ENCODE data around the gene HSPA4. TPM values are rescaled to one million over a fixed set of nuclear protein-coding genes. Genes with fewer than 3 reads are reported as not detected.

The HSPA4 gene
- polyA plus RNA-seq, 1 donor from 2014 or later, result 75.9 TPM

DNA sequence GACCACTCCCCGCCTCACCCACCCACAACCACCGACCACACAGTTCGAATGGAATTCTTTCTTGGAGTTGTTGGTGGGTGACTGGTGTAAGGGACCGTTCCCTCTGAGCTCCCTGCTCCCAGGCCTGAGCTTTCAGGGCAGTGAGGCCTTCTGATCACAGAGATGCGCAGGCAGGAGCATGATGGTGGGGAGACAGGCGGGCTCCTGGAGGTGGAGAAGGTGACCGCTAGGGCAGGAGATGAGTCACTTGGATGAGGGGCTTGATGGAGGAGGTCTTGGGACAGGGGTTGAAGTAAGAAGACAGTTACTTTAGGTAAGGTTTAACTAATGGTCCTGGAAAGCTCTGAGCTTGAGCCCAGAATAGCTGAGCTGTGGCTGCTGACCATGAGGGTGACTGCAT, 88.5 kb downstream of the HSPA4 start:
- TF ChIP-seq MXI1 (conservative IDR thresholded peaks at IDR 0.05; ENCODE audit: poor library complexity, severe bottlenecking) (no peak), EZH2 (IDR thresholded peaks at IDR 0.05; ENCODE audit: borderline replicate concordance, insufficient read depth, low read length, poor library complexity, severe bottlenecking) (no peak), POLR2AphosphoS5 (IDR thresholded peaks at IDR 0.05) (no peak)
- TF ChIP-seq, protein P1, sequence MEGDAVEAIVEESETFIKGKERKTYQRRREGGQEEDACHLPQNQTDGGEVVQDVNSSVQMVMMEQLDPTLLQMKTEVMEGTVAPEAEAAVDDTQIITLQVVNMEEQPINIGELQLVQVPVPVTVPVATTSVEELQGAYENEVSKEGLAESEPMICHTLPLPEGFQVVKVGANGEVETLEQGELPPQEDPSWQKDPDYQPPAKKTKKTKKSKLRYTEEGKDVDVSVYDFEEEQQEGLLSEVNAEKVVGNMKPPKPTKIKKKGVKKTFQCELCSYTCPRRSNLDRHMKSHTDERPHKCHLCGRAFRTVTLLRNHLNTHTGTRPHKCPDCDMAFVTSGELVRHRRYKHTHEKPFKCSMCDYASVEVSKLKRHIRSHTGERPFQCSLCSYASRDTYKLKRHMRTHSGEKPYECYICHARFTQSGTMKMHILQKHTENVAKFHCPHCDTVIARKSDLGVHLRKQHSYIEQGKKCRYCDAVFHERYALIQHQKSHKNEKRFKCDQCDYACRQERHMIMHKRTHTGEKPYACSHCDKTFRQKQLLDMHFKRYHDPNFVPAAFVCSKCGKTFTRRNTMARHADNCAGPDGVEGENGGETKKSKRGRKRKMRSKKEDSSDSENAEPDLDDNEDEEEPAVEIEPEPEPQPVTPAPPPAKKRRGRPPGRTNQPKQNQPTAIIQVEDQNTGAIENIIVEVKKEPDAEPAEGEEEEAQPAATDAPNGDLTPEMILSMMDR (IDR thresholded peaks at IDR 0.05; ENCODE audit: poor library complexity, severe bottlenecking), result no peak
- H3K79me2 ChIP-seq (replicated peaks; ENCODE audit: insufficient read depth, low read length), result no peaks in the 10 kb centered on the region
- no peaks in the 10 kb centered on the region for H3K9me3 ChIP-seq (ENCODE audit: low read length)
- H4K20me1 ChIP-seq (ENCODE audit: insufficient read depth), result no peaks in the 10 kb centered on the region
- H3K4me2 ChIP-seq (ENCODE audit: low read length), result no peak overlapping the region
- H3K4me3 ChIP-seq (ENCODE audit: low read length), result no peak overlapping the region
- no peaks in the 10 kb centered on the region for H3F3A ChIP-seq (ENCODE audit: insufficient read depth, low read length, poor library complexity, severe bottlenecking)
- no peak overlapping the region for H2AFZ ChIP-seq (ENCODE audit: low read depth, low read length)
- H3K36me3 ChIP-seq (ENCODE audit: insufficient read depth, low read length), result no peaks in the 10 kb centered on the region
- no peaks in the 10 kb centered on the region for H3K27me3 ChIP-seq (ENCODE audit: insufficient read depth, low read depth, low read length)
- no peak overlapping the region for H3K9ac ChIP-seq (ENCODE audit: low read length)
- no peak overlapping the region for H3K27ac ChIP-seq (ENCODE audit: low read length)
- no peaks in the 10 kb centered on the region for H3K9me2 ChIP-seq (ENCODE audit: insufficient read depth, low read length)

GRCh38 chr5:133141746-133142145, 89.9 kb downstream of the HSPA4 start:
- Histone ChIP-seq H3K79me2 (replicated peaks; ENCODE audit: insufficient read depth, low read length) (no peaks in the 10 kb centered on the region), H2AFZ (ENCODE audit: low read depth, low read length) (no peak overlapping the region), H3K27ac (ENCODE audit: low read length) (no peak overlapping the region), H3F3A (ENCODE audit: insufficient read depth, low read length, poor library complexity, severe bottlenecking) (no peaks in the 10 kb centered on the region), H3K9ac (ENCODE audit: low read length) (no peak overlapping the region), H3K4me3 (ENCODE audit: low read length) (no peak overlapping the region), H3K4me2 (ENCODE audit: low read length) (no peak overlapping the region), H3K27me3 (ENCODE audit: insufficient read depth, low read depth, low read length) (no peaks in the 10 kb centered on the region), H3K36me3 (ENCODE audit: insufficient read depth, low read length) (no peaks in the 10 kb centered on the region), H3K9me2 (ENCODE audit: insufficient read depth, low read length) (no peaks in the 10 kb centered on the region), H4K20me1 (ENCODE audit: insufficient read depth) (no peaks in the 10 kb centered on the region), H3K9me3 (ENCODE audit: low read length) (no peaks in the 10 kb centered on the region)
- TF ChIP-seq TAF1 (IDR thresholded peaks at IDR 0.05; ENCODE audit: low read depth) (no peak), POLR2AphosphoS5 (IDR thresholded peaks at IDR 0.05) (no peak), RAD21 (conservative IDR thresholded peaks at IDR 0.05) (no peak), EZH2 (IDR thresholded peaks at IDR 0.05; ENCODE audit: borderline replicate concordance, insufficient read depth, low read length, poor library complexity, severe bottlenecking) (no peak), EP300 (conservative IDR thresholded peaks at IDR 0.05; ENCODE audit: poor library complexity, severe bottlenecking) (no peak), MXI1 (conservative IDR thresholded peaks at IDR 0.05; ENCODE audit: poor library complexity, severe bottlenecking) (no peak), SMC3 (conservative IDR thresholded peaks at IDR 0.05; ENCODE audit: poor library complexity) (no peak)
- TF ChIP-seq, protein P1 (IDR thresholded peaks at IDR 0.05; ENCODE audit: poor library complexity, severe bottlenecking), result no peak
- TF ChIP-seq, protein P2, sequence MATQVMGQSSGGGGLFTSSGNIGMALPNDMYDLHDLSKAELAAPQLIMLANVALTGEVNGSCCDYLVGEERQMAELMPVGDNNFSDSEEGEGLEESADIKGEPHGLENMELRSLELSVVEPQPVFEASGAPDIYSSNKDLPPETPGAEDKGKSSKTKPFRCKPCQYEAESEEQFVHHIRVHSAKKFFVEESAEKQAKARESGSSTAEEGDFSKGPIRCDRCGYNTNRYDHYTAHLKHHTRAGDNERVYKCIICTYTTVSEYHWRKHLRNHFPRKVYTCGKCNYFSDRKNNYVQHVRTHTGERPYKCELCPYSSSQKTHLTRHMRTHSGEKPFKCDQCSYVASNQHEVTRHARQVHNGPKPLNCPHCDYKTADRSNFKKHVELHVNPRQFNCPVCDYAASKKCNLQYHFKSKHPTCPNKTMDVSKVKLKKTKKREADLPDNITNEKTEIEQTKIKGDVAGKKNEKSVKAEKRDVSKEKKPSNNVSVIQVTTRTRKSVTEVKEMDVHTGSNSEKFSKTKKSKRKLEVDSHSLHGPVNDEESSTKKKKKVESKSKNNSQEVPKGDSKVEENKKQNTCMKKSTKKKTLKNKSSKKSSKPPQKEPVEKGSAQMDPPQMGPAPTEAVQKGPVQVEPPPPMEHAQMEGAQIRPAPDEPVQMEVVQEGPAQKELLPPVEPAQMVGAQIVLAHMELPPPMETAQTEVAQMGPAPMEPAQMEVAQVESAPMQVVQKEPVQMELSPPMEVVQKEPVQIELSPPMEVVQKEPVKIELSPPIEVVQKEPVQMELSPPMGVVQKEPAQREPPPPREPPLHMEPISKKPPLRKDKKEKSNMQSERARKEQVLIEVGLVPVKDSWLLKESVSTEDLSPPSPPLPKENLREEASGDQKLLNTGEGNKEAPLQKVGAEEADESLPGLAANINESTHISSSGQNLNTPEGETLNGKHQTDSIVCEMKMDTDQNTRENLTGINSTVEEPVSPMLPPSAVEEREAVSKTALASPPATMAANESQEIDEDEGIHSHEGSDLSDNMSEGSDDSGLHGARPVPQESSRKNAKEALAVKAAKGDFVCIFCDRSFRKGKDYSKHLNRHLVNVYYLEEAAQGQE (IDR thresholded peaks at IDR 0.05; ENCODE audit: borderline replicate concordance), result no peak

All from neural cell (in vitro differentiated cells).